Measurements from ENCODE around the gene HYDIN.

DNA sequence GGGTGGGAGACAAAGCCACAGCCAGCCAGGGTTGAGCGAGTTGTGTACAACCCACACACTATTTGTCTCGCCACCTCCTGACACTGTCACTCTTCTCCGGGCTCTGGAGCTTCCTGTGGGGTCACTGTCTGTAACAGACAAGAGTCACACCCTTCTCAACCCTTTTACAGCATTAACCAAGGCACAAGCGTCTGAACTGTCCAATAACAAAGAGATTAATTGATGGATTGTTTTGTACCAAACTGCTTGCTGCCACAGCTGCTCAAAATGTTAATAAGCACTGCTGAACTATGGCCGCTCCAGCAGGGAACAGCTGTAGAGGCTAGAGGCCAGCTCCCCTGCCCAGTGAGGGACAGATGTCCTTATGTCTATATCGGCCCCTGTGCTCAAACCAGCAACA is 25.2 kb upstream of the HYDIN start:
- no peak for TF ChIP-seq POLR2A (IDR thresholded peaks at IDR 0.05; ENCODE audit: low read depth, low read length)
- TF ChIP-seq POLR2AphosphoS5 (IDR thresholded peaks at IDR 0.05; ENCODE audit: low read depth, low read length): no peak

All from GM12891 (cell line).